Measurements from ENCODE around the gene PAGR1. TPM values are rescaled to one million over a fixed set of nuclear protein-coding genes. Genes with fewer than 3 reads are reported as not detected.

PAGR1 gene
- total and polyA plus RNA-seq, 9 of the 15 experiments (the other 6 are each of a cell fraction or from before 2014, with no cell fraction given): 1.4 to 58.2 (median 16.8) TPM

GRCh38 chr16:29784901-29785500 is 31.0 kb upstream of the PAGR1 start (continued):
- no peak for TF ChIP-seq ID3 (CRISPR knock-in tag; IDR thresholded peaks at IDR 0.05)
- TF ChIP-seq ID3 (tag; IDR thresholded peaks at IDR 0.05): peak; percentile 58; the same call in 1 of the 2 replicates
- peak in 1 of 2 experiments; percentile 45; a peak in 1 of 4 replicates for TF ChIP-seq SRF (CRISPR knock-in tag; IDR thresholded peaks at IDR 0.05)
- TF ChIP-seq MYC (IDR thresholded peaks at IDR 0.05; ENCODE audit: low read depth, low read length): peak; percentile 37; the same call in 1 of the 2 replicates
- no peak for TF ChIP-seq MYC (CRISPR knock-in tag; IDR thresholded peaks at IDR 0.05; ENCODE audit: borderline replicate concordance, low read depth)
- no peak for TF ChIP-seq E4F1 (CRISPR knock-in tag; IDR thresholded peaks at IDR 0.05; ENCODE audit: borderline replicate concordance)
- TF ChIP-seq CREB3 (tag; conservative IDR thresholded peaks at IDR 0.05; ENCODE audit: low read depth): no peak
- TF ChIP-seq ZBTB40 (IDR thresholded peaks at IDR 0.05): no peak
- TF ChIP-seq ZBTB40 (CRISPR knock-in tag; IDR thresholded peaks at IDR 0.05): no peak
- no peak for TF ChIP-seq HDAC2 (IDR thresholded peaks at IDR 0.05)
- no peak for TF ChIP-seq CBX2 (IDR thresholded peaks at IDR 0.05; ENCODE audit: insufficient read depth, low read length, poor library complexity, severe bottlenecking)
- peak; percentile 41; the same call in 1 of the 2 replicates for TF ChIP-seq RB1 (IDR thresholded peaks at IDR 0.05; ENCODE audit: low read depth)
- no peak for TF ChIP-seq POLR2A (conservative IDR thresholded peaks at IDR 0.05)
- TF ChIP-seq HNRNPLL (IDR thresholded peaks at IDR 0.05; ENCODE audit: low read depth, low read length, poor library complexity, severe bottlenecking): peak; percentile 54

Data from K562 (cell line).